ENCODE results near the gene NAA60. TPM values are rescaled to one million over a fixed set of nuclear protein-coding genes. Genes with fewer than 3 reads are reported as not detected.

The NAA60 gene
- total and polyA plus RNA-seq, 10 donors: 27.2 to 85.9 (median 46.3) TPM

DNA sequence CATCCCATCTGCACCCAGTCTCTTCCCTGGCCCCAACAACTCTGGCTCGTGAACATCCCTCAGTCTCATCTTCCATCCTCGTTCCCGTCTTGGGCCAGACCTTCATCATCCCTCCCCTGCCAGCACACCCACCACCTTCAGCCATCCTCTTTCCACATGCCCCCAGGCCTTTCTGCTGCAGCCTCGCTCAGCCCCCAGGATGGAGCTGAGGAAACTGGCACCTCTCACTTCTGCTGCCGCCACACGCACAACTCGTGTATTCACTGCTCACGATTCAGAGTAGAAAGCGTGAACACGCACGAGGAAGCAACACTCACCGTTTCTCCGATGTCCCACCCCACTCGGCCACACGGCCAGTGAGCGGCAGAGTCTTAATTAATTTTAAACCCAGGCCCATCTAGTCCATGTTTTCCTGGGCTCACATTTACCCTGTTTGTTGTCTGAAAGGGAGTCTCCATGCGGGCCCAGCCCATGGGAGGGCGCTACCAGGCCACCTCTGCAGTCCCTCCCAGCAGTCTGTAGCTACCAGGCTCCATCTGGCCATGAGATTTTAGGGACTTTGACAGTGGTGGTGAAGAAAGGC, 39.3 kb downstream of the NAA60 start:
- H3K4me3 ChIP-seq: no peak overlapping the region
- intact Hi-C loops (cut with DNase I; ENCODE audit: low total_unique reads): no loop called here
- H3K36me3 ChIP-seq: peaks cover 3 to 100% (median 85%) of the 10 kb centered on the region in 6 donors
- H3K4me1 ChIP-seq: peaks cover 0 to 8% (median 2%) of the 10 kb centered on the region in 6 donors
- WGBS, 5 donors: 93 to 96% (median 95%) methylated on average over 18 of the region's 18 CpGs
- no peak overlapping the region for H3K27ac ChIP-seq
- peak; percentile 13 for DNase-seq
- no peaks in the 10 kb centered on the region for H3K27me3 ChIP-seq (replicated peaks in 1 of 7)
- TF ChIP-seq, protein P1, sequence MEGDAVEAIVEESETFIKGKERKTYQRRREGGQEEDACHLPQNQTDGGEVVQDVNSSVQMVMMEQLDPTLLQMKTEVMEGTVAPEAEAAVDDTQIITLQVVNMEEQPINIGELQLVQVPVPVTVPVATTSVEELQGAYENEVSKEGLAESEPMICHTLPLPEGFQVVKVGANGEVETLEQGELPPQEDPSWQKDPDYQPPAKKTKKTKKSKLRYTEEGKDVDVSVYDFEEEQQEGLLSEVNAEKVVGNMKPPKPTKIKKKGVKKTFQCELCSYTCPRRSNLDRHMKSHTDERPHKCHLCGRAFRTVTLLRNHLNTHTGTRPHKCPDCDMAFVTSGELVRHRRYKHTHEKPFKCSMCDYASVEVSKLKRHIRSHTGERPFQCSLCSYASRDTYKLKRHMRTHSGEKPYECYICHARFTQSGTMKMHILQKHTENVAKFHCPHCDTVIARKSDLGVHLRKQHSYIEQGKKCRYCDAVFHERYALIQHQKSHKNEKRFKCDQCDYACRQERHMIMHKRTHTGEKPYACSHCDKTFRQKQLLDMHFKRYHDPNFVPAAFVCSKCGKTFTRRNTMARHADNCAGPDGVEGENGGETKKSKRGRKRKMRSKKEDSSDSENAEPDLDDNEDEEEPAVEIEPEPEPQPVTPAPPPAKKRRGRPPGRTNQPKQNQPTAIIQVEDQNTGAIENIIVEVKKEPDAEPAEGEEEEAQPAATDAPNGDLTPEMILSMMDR (IDR thresholded peaks at IDR 0.05 in 8 of 11, conservative IDR thresholded peaks at IDR 0.05 in 3 of 11): no peak
- TF ChIP-seq POLR2AphosphoS5 (IDR thresholded peaks at IDR 0.05): no peak
- TF ChIP-seq POLR2A (IDR thresholded peaks at IDR 0.05): no peak
- no peaks in the 10 kb centered on the region for H3K9me3 ChIP-seq

DNA sequence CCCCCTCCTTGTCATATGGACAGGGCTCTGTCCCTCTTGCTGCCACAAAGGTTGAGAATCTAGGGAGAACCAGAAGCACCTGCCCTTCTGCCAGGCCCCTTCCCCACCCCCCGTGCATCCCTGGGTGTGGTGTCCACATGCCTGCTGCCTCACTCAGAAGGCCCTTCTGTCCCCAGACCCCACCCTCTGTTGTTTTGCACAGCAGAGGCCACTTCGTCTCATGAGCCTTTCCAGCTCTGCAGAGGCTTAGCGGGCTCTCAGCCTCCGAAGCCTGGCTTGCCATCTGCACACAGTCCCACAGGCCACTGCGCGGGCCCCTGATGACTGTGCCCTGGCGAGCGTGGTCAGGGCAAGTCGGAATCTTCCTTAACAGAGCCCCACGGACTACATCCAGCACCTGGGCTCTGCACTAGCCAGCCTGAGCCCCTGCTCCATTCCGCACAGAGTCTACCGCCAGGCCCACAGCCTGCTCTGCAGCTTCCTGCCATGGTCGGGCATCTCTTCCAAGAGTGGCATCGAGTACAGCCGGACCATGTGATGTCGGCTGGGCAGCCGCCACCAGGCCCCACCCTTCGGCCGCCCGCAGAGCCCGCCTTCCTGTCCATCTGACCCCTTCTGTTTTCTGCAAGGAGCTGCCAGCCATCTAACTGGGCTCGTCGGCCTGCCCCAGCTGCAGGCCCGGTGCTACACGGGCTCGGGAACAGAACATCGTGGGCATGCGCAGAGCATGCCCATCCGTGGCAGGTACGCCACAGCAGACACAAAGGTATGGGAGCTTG, 41.0 kb downstream of the NAA60 start:
- no peaks in the 10 kb centered on the region for H3K27me3 ChIP-seq (replicated peaks in 1 of 7)
- peaks cover 3 to 92% (median 77%) of the 10 kb centered on the region in 6 donors for H3K36me3 ChIP-seq
- intact Hi-C loops (cut with DNase I; ENCODE audit: low total_unique reads): no loop called here
- peak in 1 of 3 donors; percentile 61 for TF ChIP-seq POLR2AphosphoS5 (IDR thresholded peaks at IDR 0.05)
- TF ChIP-seq, protein P1 (IDR thresholded peaks at IDR 0.05 in 8 of 11, conservative IDR thresholded peaks at IDR 0.05 in 3 of 11): no peak
- H3K4me1 ChIP-seq: peaks cover 0 to 8% (median 2%) of the 10 kb centered on the region in 6 donors
- no peak overlapping the region for H3K27ac ChIP-seq
- DNase-seq: peak; percentile 42
- H3K9me3 ChIP-seq: no peaks in the 10 kb centered on the region
- 88 to 93% (median 91%) methylated on average over 26 to 30 of the region's 30 CpGs for WGBS, 5 donors
- H3K4me3 ChIP-seq: no peak overlapping the region

DNA sequence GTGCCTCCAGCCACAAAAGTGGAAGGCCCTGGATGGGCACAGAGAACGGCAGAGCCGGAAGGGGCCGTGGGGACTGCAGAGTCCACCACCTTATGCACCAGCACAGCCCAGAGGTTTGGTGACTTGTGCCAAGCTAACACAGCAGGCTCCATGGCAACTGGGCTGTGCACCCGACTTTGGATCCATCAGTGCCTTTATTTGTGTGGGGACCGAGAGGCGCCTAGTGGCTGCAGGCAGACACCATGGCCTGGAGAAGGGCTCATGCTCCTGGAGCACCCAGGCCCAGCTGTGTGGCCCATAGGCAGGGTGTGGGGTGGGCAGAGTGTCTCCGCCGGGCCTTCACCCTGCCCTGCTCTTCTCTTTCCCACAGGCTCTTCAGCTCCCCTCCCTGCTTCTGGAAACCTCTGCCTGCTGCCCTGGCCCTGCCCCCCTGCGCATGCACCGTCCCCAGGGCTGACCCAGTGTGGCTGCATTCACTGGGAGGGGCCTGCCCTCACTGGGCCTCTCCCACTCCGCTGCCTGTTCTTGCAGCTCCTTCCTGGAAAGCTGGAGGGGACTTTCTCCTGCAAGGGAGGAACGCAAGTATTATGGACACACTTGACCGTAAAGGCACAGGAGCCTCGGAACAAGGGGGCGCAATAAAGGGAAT, 41.7 kb downstream of the NAA60 start:
- peaks cover 0 to 8% (median 2%) of the 10 kb centered on the region in 6 donors for H3K4me1 ChIP-seq
- intact Hi-C loops (cut with DNase I; ENCODE audit: low total_unique reads): no loop called here
- DNase-seq: peak; percentile 58
- H3K27me3 ChIP-seq (replicated peaks in 1 of 7): no peaks in the 10 kb centered on the region
- H3K36me3 ChIP-seq: peaks cover 3 to 85% (median 70%) of the 10 kb centered on the region in 6 donors
- no peak overlapping the region for H3K4me3 ChIP-seq
- TF ChIP-seq, protein P1 (IDR thresholded peaks at IDR 0.05 in 8 of 11, conservative IDR thresholded peaks at IDR 0.05 in 3 of 11): no peak
- TF ChIP-seq POLR2AphosphoS5 (IDR thresholded peaks at IDR 0.05): peak in 1 of 3 donors; percentile 9
- 87 to 93% (median 89%) methylated on average over 10 to 15 of the region's 15 CpGs for WGBS, 5 donors
- H3K9me3 ChIP-seq: no peaks in the 10 kb centered on the region
- no peak overlapping the region for H3K27ac ChIP-seq
